GM23248 (cell line): ENCODE data around the gene TLE2.

ENCODE experiments used
- EZH2 ChIP-seq: fragments of 200-600 bp; sonication (generic); IDR thresholded peaks from 2 replicates; pipeline ENCODE4 v1.6.1; 2018; ENCODE audit warnings: antibody characterized with exemption, mild to moderate bottlenecking; ENCODE audit not compliant: insufficient read depth, poor library complexity, severe bottlenecking
- EZH2phosphoT487 ChIP-seq: fragments of 200-600 bp; sonication (generic); IDR thresholded peaks from 2 replicates; pipeline ENCODE4 v1.6.1; 2018; ENCODE audit warnings: antibody characterized with exemption, moderate library complexity, mild to moderate bottlenecking, low read depth; ENCODE audit not compliant: insufficient read depth

GRCh38 chr19:2977746-2978138, 51.3 kb downstream of the TLE2 start:
- no peak for TF ChIP-seq EZH2
- no peak for TF ChIP-seq EZH2phosphoT487
